Stimulated activated memory B cell treated with anti-CD40 and anti-IgM and Interleukin-4, amounts not matched to agents 10 μg/mL and 1 μg/mL and 100 μg/mL, for 72 hours (primary cell): Measurements from ENCODE around the gene EFHD1.
"Not testable (repeated sequence)": the region's sequence is repeated elsewhere in the genome, so short reads cannot be mapped to it uniquely, and the experiment has no call there.

Experiments used
- ATAC-seq: fragments of 150-1000 bp; cut with Tn5 transposase; 2 replicates; pipeline ENCODE4 v1.10.0; 2021
- H3K27ac Mint-ChIP-seq: one replicate; pipeline ENCODE4 v1.8.0; 2022; ENCODE audit warnings: mild to moderate bottlenecking, mixed read lengths
- H3K27me3 Mint-ChIP-seq: one replicate; pipeline ENCODE4 v1.8.0; 2022; ENCODE audit warnings: mixed read lengths
- H3K36me3 Mint-ChIP-seq: one replicate; pipeline ENCODE4 v1.8.0; 2022; ENCODE audit warnings: mixed read lengths
- H3K4me1 Mint-ChIP-seq: one replicate; pipeline ENCODE4 v1.8.0; 2022; ENCODE audit warnings: mixed read lengths
- H3K4me3 Mint-ChIP-seq: one replicate; pipeline ENCODE4 v1.8.0; 2022; ENCODE audit warnings: mild to moderate bottlenecking, moderate library complexity, mixed read lengths
- H3K9me3 Mint-ChIP-seq: one replicate; pipeline ENCODE4 v1.8.0; 2022; ENCODE audit warnings: mixed read lengths

The EFHD1 gene

GRCh38 chr2:232634206-232635150, 1.1 kb downstream of the EFHD1 start:
- Mint-ChIP-seq H3K27ac (no peak overlapping the region), H3K4me3 (no peak overlapping the region), H3K27me3 (peaks cover 55% of the 10 kb centered on the region), H3K36me3 (no peaks in the 10 kb centered on the region), H3K9me3 (no peaks in the 10 kb centered on the region), H3K4me1 (peaks cover 10% of the 10 kb centered on the region)
- no peak for ATAC-seq

- not testable (repeated sequence) for ATAC-seq, H3K4me1 Mint-ChIP-seq, H3K4me3 Mint-ChIP-seq, H3K9me3 Mint-ChIP-seq, H3K27ac Mint-ChIP-seq, H3K36me3 Mint-ChIP-seq
- H3K27me3 Mint-ChIP-seq: peaks cover 57% of the 10 kb centered on the region
Observed at GRCh38 chr2:232635376-232635775, 2.0 kb downstream of the EFHD1 start.

- H3K27ac Mint-ChIP-seq: no peak overlapping the region
- peaks cover 10% of the 10 kb centered on the region for H3K4me1 Mint-ChIP-seq
- peaks cover 57% of the 10 kb centered on the region for H3K27me3 Mint-ChIP-seq
- ATAC-seq: no peak
- no peaks in the 10 kb centered on the region for H3K9me3 Mint-ChIP-seq
- H3K4me3 Mint-ChIP-seq: no peak overlapping the region
- H3K36me3 Mint-ChIP-seq: no peaks in the 10 kb centered on the region
Observed at GRCh38 chr2:232635820-232636219, 2.4 kb downstream of the EFHD1 start.

- Mint-ChIP-seq H3K4me1 (peaks cover 10% of the 10 kb centered on the region), H3K4me3 (no peak overlapping the region), H3K9me3 (no peaks in the 10 kb centered on the region), H3K27me3 (peaks cover 52% of the 10 kb centered on the region), H3K27ac (no peak overlapping the region), H3K36me3 (no peaks in the 10 kb centered on the region)
- no peak for ATAC-seq
Observed at GRCh38 chr2:232636788-232637420, 3.5 kb downstream of the EFHD1 start.

GRCh38 chr2:232637866-232638583, 4.6 kb downstream of the EFHD1 start:
- Mint-ChIP-seq H3K4me1 (peaks cover under 1% of the 10 kb centered on the region), H3K27me3 (peaks cover 42% of the 10 kb centered on the region), H3K27ac (no peak overlapping the region), H3K9me3 (no peaks in the 10 kb centered on the region), H3K36me3 (no peaks in the 10 kb centered on the region), H3K4me3 (no peak overlapping the region)
- ATAC-seq: no peak

- no peaks in the 10 kb centered on the region for H3K36me3 Mint-ChIP-seq
- no peak overlapping the region for H3K27ac Mint-ChIP-seq
- H3K27me3 Mint-ChIP-seq: peaks cover 38% of the 10 kb centered on the region
- H3K4me3 Mint-ChIP-seq: no peak overlapping the region
- H3K4me1 Mint-ChIP-seq: no peaks in the 10 kb centered on the region
- H3K9me3 Mint-ChIP-seq: no peaks in the 10 kb centered on the region
- ATAC-seq: no peak
Observed at GRCh38 chr2:232641153-232641848, 7.9 kb downstream of the EFHD1 start.

- H3K27me3 Mint-ChIP-seq: peaks cover 44% of the 10 kb centered on the region
- no peaks in the 10 kb centered on the region for H3K4me1 Mint-ChIP-seq
- H3K36me3 Mint-ChIP-seq: no peaks in the 10 kb centered on the region
- no peak for ATAC-seq
- no peak overlapping the region for H3K27ac Mint-ChIP-seq
- H3K4me3 Mint-ChIP-seq: no peak overlapping the region
- H3K9me3 Mint-ChIP-seq: no peaks in the 10 kb centered on the region
Observed at GRCh38 chr2:232643147-232643425, 9.7 kb downstream of the EFHD1 start.

GRCh38 chr2:232643813-232644347, 10.5 kb downstream of the EFHD1 start:
- Mint-ChIP-seq H3K9me3 (no peaks in the 10 kb centered on the region), H3K4me3 (no peak overlapping the region), H3K36me3 (no peaks in the 10 kb centered on the region), H3K4me1 (no peaks in the 10 kb centered on the region), H3K27me3 (peaks cover 48% of the 10 kb centered on the region), H3K27ac (no peak overlapping the region)
- no peak for ATAC-seq

GRCh38 chr2:232645061-232645460, 11.7 kb downstream of the EFHD1 start:
- Mint-ChIP-seq H3K27ac (no peak overlapping the region), H3K36me3 (no peaks in the 10 kb centered on the region), H3K4me1 (no peaks in the 10 kb centered on the region), H3K9me3 (no peaks in the 10 kb centered on the region), H3K4me3 (no peak overlapping the region), H3K27me3 (peaks cover 40% of the 10 kb centered on the region)
- ATAC-seq: no peak

- Mint-ChIP-seq H3K27ac (no peak overlapping the region), H3K36me3 (no peaks in the 10 kb centered on the region), H3K9me3 (no peaks in the 10 kb centered on the region), H3K4me3 (no peak overlapping the region), H3K27me3 (peaks cover 30% of the 10 kb centered on the region), H3K4me1 (no peaks in the 10 kb centered on the region)
- no peak for ATAC-seq
Observed at GRCh38 chr2:232646726-232647125, 13.3 kb downstream of the EFHD1 start.

- H3K9me3 Mint-ChIP-seq: no peaks in the 10 kb centered on the region
- no peak for ATAC-seq
- no peak overlapping the region for H3K27ac Mint-ChIP-seq
- no peak overlapping the region for H3K4me3 Mint-ChIP-seq
- no peaks in the 10 kb centered on the region for H3K4me1 Mint-ChIP-seq
- peaks cover 30% of the 10 kb centered on the region for H3K27me3 Mint-ChIP-seq
- H3K36me3 Mint-ChIP-seq: no peaks in the 10 kb centered on the region
Observed at GRCh38 chr2:232647261-232647660, 13.9 kb downstream of the EFHD1 start.

GRCh38 chr2:232649033-232649432, 15.6 kb downstream of the EFHD1 start:
- Mint-ChIP-seq H3K9me3 (no peaks in the 10 kb centered on the region), H3K4me1 (no peaks in the 10 kb centered on the region)

GRCh38 chr2:232652505-232652851, 19.1 kb downstream of the EFHD1 start:
- no peaks in the 10 kb centered on the region for H3K36me3 Mint-ChIP-seq
- peaks cover 18% of the 10 kb centered on the region for H3K27me3 Mint-ChIP-seq
- H3K4me1 Mint-ChIP-seq: no peaks in the 10 kb centered on the region
- no peak overlapping the region for H3K4me3 Mint-ChIP-seq
- no peak overlapping the region for H3K27ac Mint-ChIP-seq
- no peaks in the 10 kb centered on the region for H3K9me3 Mint-ChIP-seq
- ATAC-seq: no peak

More at GRCh38 chr2:232649033-232649432, 15.6 kb downstream of the EFHD1 start:
- ATAC-seq: no peak
- Mint-ChIP-seq H3K4me3 (no peak overlapping the region), H3K36me3 (no peaks in the 10 kb centered on the region), H3K27me3 (peaks cover 30% of the 10 kb centered on the region), H3K27ac (no peak overlapping the region)

- Mint-ChIP-seq H3K4me1 (no peaks in the 10 kb centered on the region), H3K27me3 (peaks cover 9% of the 10 kb centered on the region), H3K36me3 (no peaks in the 10 kb centered on the region), H3K27ac (no peak overlapping the region), H3K4me3 (no peak overlapping the region), H3K9me3 (no peaks in the 10 kb centered on the region)
- ATAC-seq: no peak
Observed at GRCh38 chr2:232653441-232653840, 20.0 kb downstream of the EFHD1 start.

- H3K36me3 Mint-ChIP-seq: no peaks in the 10 kb centered on the region
- ATAC-seq: no peak
- H3K4me3 Mint-ChIP-seq: no peak overlapping the region
- H3K4me1 Mint-ChIP-seq: no peaks in the 10 kb centered on the region
- peaks cover 22% of the 10 kb centered on the region for H3K27me3 Mint-ChIP-seq
- H3K9me3 Mint-ChIP-seq: no peaks in the 10 kb centered on the region
- H3K27ac Mint-ChIP-seq: no peak overlapping the region
Observed at GRCh38 chr2:232655392-232655791, 22.0 kb downstream of the EFHD1 start.
